ENCODE results near the gene COL11A1.

GRCh38 chr1:102833151-102833550, 275.2 kb downstream of the COL11A1 start:
- TF ChIP-seq CTCF (IDR thresholded peaks at IDR 0.05), result no peak
- TF ChIP-seq ZFX (IDR thresholded peaks at IDR 0.05; ENCODE audit: borderline replicate concordance), result no peak
